CD4-positive, alpha-beta T cell (primary cell): ENCODE measurements around the gene ADGRA3. TPM values are rescaled to one million over a fixed set of nuclear protein-coding genes. Genes with fewer than 3 reads are reported as not detected.

Experiments
- ATAC-seq: fragments of 200-7000 bp; cut with Tn5 transposase; one replicate; pipeline ENCODE4 v1.10.0; 2022; ENCODE audit warnings: mild to moderate bottlenecking; ENCODE audit not compliant: poor library complexity
- CTCF ChIA-PET: fragments of 350-600 bp; sonication (Branson Sonifier 250); formaldehyde crosslinking; loops from one replicate; lab custom pipeline; 2021; ENCODE audit warnings: antibody characterized with exemption, inconsistent platforms; lab: Charles Lee
- POLR2A ChIA-PET: fragments of 350-600 bp; sonication (Branson Sonifier 250); formaldehyde crosslinking; loops from one replicate; lab custom pipeline; 2021; ENCODE audit warnings: antibody characterized with exemption, inconsistent platforms; lab: Charles Lee
- DNase-seq, 14 experiments: peaks; one replicate each; pipeline ENCODE4 v3.0.0-alpha.2; 2013 to 2020; ENCODE audit warnings: mixed read lengths in 2 of 14
- H3K27ac ChIP-seq, 2 donors: one replicate each; pipeline versions ENCODE4 v1.5.1 to v1.7.0; 2013; ENCODE audit warnings: low read length in 2 of 2, low read depth in 1 of 2, mild to moderate bottlenecking in 1 of 2
- H3K27me3 ChIP-seq, 2 experiments: 1 replicate in 1 of 2; 2 replicates in 1 of 2; pipeline versions ENCODE4 v1.6.1 to v1.7.0; 2013; ENCODE audit warnings: low read length in 2 of 2, control low read depth in 1 of 2, mild to moderate bottlenecking in 1 of 2, moderate library complexity in 1 of 2; ENCODE audit not compliant: insufficient read depth in 2 of 2, control insufficient read depth in 1 of 2
- H3K36me3 ChIP-seq: one replicate; pipeline ENCODE4 v1.6.1; 2013; ENCODE audit warnings: low read length, control low read depth; ENCODE audit not compliant: insufficient read depth
- H3K4me1 ChIP-seq: one replicate; pipeline ENCODE4 v1.6.1; 2013; ENCODE audit warnings: low read length, control low read depth; ENCODE audit not compliant: insufficient read depth
- H3K4me3 ChIP-seq: one replicate; pipeline ENCODE4 v1.5.1; 2013; ENCODE audit warnings: mild to moderate bottlenecking, low read length, moderate library complexity
- H3K9me3 ChIP-seq, 2 experiments: 1 replicate in 1 of 2; 2 replicates in 1 of 2; pipeline versions ENCODE4 v1.6.1 to v1.7.0; 2013; ENCODE audit warnings: low read length in 2 of 2, mild to moderate bottlenecking in 2 of 2, control low read depth in 1 of 2, moderate library complexity in 1 of 2; ENCODE audit not compliant: control insufficient read depth in 1 of 2, insufficient read depth in 1 of 2
- H3K27ac Mint-ChIP-seq: one replicate; pipeline ENCODE4 v1.8.0; 2020; ENCODE audit warnings: mixed read lengths
- H3K27me3 Mint-ChIP-seq: one replicate; pipeline ENCODE4 v1.8.0; 2021; ENCODE audit warnings: mixed read lengths
- H3K36me3 Mint-ChIP-seq: one replicate; pipeline ENCODE4 v1.8.0; 2021; ENCODE audit warnings: low read depth, mixed read lengths
- H3K4me1 Mint-ChIP-seq: one replicate; pipeline ENCODE4 v1.8.0; 2021; ENCODE audit warnings: low read depth, mixed read lengths
- H3K4me3 Mint-ChIP-seq: one replicate; pipeline ENCODE4 v1.8.0; 2020; ENCODE audit warnings: mild to moderate bottlenecking, mixed read lengths
- H3K9me3 Mint-ChIP-seq: one replicate; pipeline ENCODE4 v1.8.0; 2020; ENCODE audit warnings: mixed read lengths
- intact Hi-C, 2 experiments: fragments of 100-400 bp; cut with DNase I in 1 of 2; cut with micrococcal nuclease in 1 of 2; formaldehyde crosslinking; loops; one replicate each; pipeline versions ENCODE4 v1.15.1 to v1.9.0; 2023 to 2025; cut with DNase I, micrococcal nuclease
- total RNA-seq, 174 experiments: library from RNA in 2 of 174; stranded (reverse) in 2 of 174; gene quantifications; one replicate each; pipeline ENCODE4 v1.2.3 and lab custom pipeline; 2021 to 2026
- TF ChIP-seq, protein P1 (sequence below): fragments of 200-600 bp; IDR thresholded peaks from one replicate; pipeline ENCODE4 v1.8.0; 2022; ENCODE audit warnings: antibody characterized with exemption, mild to moderate bottlenecking

Gene ADGRA3
- total RNA-seq, 2 experiments from 2014 or later = 2.2 to 3.1 TPM

DNA sequence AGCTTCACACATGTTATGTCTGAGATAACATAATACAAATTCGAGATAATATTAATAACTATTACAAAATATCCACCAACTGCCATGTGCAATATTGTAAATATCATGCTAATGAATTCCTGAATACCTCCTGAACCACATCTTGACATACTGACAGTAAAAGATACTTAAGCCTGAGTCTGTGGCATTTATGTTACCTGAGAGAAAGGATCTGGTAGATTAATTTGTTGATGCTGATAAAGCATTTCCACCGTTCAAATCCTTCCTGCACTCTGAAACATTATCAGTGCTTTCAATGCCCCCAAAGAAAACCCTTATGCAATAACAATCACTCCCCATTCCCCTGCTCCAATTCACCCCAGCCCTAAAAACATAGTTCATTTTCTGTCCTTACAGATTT, 38.8 kb upstream of the ADGRA3 start:
- peaks cover 0 to 8% of the 10 kb centered on the region in 2 experiments for H3K9me3 ChIP-seq
- POLR2A ChIA-PET = no interaction called here
- peaks cover 2% of the 10 kb centered on the region for H3K9me3 Mint-ChIP-seq
- H3K27ac ChIP-seq = no peak overlapping the region
- no peak overlapping the region for H3K4me3 ChIP-seq
- H3K27me3 ChIP-seq = no peaks in the 10 kb centered on the region
- H3K27me3 Mint-ChIP-seq = no peaks in the 10 kb centered on the region
- H3K27ac Mint-ChIP-seq = no peak overlapping the region
- H3K36me3 Mint-ChIP-seq = no peaks in the 10 kb centered on the region
- CTCF ChIA-PET = no interaction called here
- TF ChIP-seq, protein P1, sequence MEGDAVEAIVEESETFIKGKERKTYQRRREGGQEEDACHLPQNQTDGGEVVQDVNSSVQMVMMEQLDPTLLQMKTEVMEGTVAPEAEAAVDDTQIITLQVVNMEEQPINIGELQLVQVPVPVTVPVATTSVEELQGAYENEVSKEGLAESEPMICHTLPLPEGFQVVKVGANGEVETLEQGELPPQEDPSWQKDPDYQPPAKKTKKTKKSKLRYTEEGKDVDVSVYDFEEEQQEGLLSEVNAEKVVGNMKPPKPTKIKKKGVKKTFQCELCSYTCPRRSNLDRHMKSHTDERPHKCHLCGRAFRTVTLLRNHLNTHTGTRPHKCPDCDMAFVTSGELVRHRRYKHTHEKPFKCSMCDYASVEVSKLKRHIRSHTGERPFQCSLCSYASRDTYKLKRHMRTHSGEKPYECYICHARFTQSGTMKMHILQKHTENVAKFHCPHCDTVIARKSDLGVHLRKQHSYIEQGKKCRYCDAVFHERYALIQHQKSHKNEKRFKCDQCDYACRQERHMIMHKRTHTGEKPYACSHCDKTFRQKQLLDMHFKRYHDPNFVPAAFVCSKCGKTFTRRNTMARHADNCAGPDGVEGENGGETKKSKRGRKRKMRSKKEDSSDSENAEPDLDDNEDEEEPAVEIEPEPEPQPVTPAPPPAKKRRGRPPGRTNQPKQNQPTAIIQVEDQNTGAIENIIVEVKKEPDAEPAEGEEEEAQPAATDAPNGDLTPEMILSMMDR = no peak
- H3K4me1 ChIP-seq = no peaks in the 10 kb centered on the region
- no peak overlapping the region for H3K4me3 Mint-ChIP-seq
- DNase-seq = no peak
- intact Hi-C loops = no loop called here
- no peak for ATAC-seq
- no peaks in the 10 kb centered on the region for H3K4me1 Mint-ChIP-seq
- H3K36me3 ChIP-seq = no peaks in the 10 kb centered on the region

- ATAC-seq (no peak), DNase-seq (no peak)
- H3K9me3 Mint-ChIP-seq = no peaks in the 10 kb centered on the region
- Histone ChIP-seq H3K4me3 (no peak overlapping the region), H3K27me3 (no peaks in the 10 kb centered on the region), H3K36me3 (no peaks in the 10 kb centered on the region), H3K27ac (no peak overlapping the region), H3K9me3 (peaks cover 0 to 8% of the 10 kb centered on the region in 2 experiments), H3K4me1 (no peaks in the 10 kb centered on the region)
- no peak overlapping the region for H3K27ac Mint-ChIP-seq
- intact Hi-C loops = no loop called here
- H3K27me3 Mint-ChIP-seq = no peaks in the 10 kb centered on the region
- TF ChIP-seq, protein P1 = no peak
- ChIA-PET POLR2A (no interaction called here), CTCF (no interaction called here)
- no peaks in the 10 kb centered on the region for H3K4me1 Mint-ChIP-seq
- no peak overlapping the region for H3K4me3 Mint-ChIP-seq
- no peaks in the 10 kb centered on the region for H3K36me3 Mint-ChIP-seq
These were observed 37.7 kb upstream of the ADGRA3 start for GRCh38 chr4:22553560-22553959.

DNA sequence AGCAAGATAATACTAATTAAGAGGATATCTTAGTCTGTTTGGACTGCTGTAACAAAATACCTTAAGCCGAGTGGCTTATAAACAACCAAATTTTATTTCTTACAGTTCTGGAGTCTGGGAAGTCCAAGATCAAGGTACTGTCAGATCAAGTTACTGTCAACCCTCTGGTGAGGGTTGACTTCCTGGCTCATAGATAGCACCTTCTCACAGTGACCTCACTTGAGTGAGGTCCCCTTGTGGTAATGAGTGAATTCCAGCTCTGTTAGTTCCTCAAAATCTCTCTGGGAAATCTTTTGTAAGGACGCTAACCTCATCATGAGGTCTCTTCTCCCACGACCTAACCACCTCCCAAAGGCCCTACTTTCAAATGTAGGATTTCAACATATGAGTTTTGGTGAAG, 36.9 kb upstream of the ADGRA3 start:
- Histone ChIP-seq H3K27ac (no peak overlapping the region), H3K27me3 (no peaks in the 10 kb centered on the region), H3K4me1 (no peaks in the 10 kb centered on the region), H3K36me3 (no peaks in the 10 kb centered on the region), H3K4me3 (no peak overlapping the region), H3K9me3 (peaks cover 0 to 8% of the 10 kb centered on the region in 2 experiments)
- POLR2A ChIA-PET = no interaction called here
- intact Hi-C loops = no loop called here
- TF ChIP-seq, protein P1 = no peak
- DNase-seq (no peak), ATAC-seq (no peak)
- H3K4me3 Mint-ChIP-seq = no peak overlapping the region
- H3K27ac Mint-ChIP-seq = no peak overlapping the region
- H3K4me1 Mint-ChIP-seq = no peaks in the 10 kb centered on the region
- H3K27me3 Mint-ChIP-seq = no peaks in the 10 kb centered on the region
- CTCF ChIA-PET = no interaction called here
- no peaks in the 10 kb centered on the region for H3K36me3 Mint-ChIP-seq
- H3K9me3 Mint-ChIP-seq = no peaks in the 10 kb centered on the region
